GM12878 (cell line): ENCODE results near the gene TMPRSS15.

Source experiments
- ASH2L ChIP-seq: fragments of 300-600, 200-600 bp; sonication (generic); IDR thresholded peaks from 2 replicates; pipeline ENCODE4 v1.6.1; 2017; ENCODE audit warnings: low read depth, mild to moderate bottlenecking, borderline replicate concordance
- CTCF ChIP-seq, 3 experiments: IDR thresholded peaks in 2 of 3; conservative IDR thresholded peaks in 1 of 3; 2 replicates each; pipeline ENCODE4 v1.5.1; 2011; ENCODE audit warnings: low read depth in 3 of 3, low read length in 3 of 3, mild to moderate bottlenecking in 3 of 3, control low read depth in 2 of 3, moderate library complexity in 2 of 3, inconsistent platforms in 1 of 3, mixed read lengths in 1 of 3; ENCODE audit not compliant: control insufficient read depth in 2 of 3, insufficient read depth in 1 of 3; ENCODE audit errors: extremely low read depth in 1 of 3
- HDAC2 ChIP-seq: fragments of 200-600 bp; sonication (generic); IDR thresholded peaks from 2 replicates; pipeline ENCODE4 v1.6.1; 2017
- NFXL1 ChIP-seq: fragments of 450-650 bp; IDR thresholded peaks from 2 replicates; pipeline ENCODE4 v1.6.1; 2017; ENCODE audit warnings: antibody characterized with exemption, mild to moderate bottlenecking, borderline replicate concordance
- NFYB ChIP-seq: IDR thresholded peaks from 2 replicates; pipeline ENCODE4 v1.6.1; 2011; ENCODE audit warnings: low read depth, mild to moderate bottlenecking, low read length, improper control_type of control experiment, moderate library complexity; ENCODE audit not compliant: insufficient read depth
- RFX5 ChIP-seq: IDR thresholded peaks from 2 replicates; pipeline ENCODE4 v1.6.1; 2011; ENCODE audit warnings: low read depth, low read length, improper control_type of control experiment
- SP1 ChIP-seq: IDR thresholded peaks from one replicate; pipeline ENCODE4 v1.6.1; 2011; ENCODE audit warnings: low read depth, low read length
- ZNF274 ChIP-seq: IDR thresholded peaks from one replicate; pipeline ENCODE4 v1.8.0; 2011; ENCODE audit not compliant: insufficient read length, insufficient read depth
- TF ChIP-seq, protein P1 (sequence below): IDR thresholded peaks from 2 replicates; pipeline ENCODE4 v1.6.1; 2011; ENCODE audit warnings: low read depth, low read length, improper control_type of control experiment, borderline replicate concordance

GRCh38 chr21:18411565-18411964, 8.0 kb upstream of the TMPRSS15 start:
- TF ChIP-seq ZNF274 (no peak), CTCF (IDR thresholded peaks at IDR 0.05 in 2 of 3, conservative IDR thresholded peaks at IDR 0.05 in 1 of 3; ENCODE audit: control insufficient read depth in 2 of 3, extremely low read depth in 1 of 3, insufficient read depth in 1 of 3, low read depth in 3 of 3, low read length in 3 of 3) (no peak), NFYB (no peak), SP1 (no peak), RFX5 (no peak), HDAC2 (no peak), NFXL1 (no peak), ASH2L (no peak)
- TF ChIP-seq, protein P1, sequence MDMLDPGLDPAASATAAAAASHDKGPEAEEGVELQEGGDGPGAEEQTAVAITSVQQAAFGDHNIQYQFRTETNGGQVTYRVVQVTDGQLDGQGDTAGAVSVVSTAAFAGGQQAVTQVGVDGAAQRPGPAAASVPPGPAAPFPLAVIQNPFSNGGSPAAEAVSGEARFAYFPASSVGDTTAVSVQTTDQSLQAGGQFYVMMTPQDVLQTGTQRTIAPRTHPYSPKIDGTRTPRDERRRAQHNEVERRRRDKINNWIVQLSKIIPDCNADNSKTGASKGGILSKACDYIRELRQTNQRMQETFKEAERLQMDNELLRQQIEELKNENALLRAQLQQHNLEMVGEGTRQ: no peak
